ENCODE results near the gene RALGAPA2. TPM values are rescaled to one million over a fixed set of nuclear protein-coding genes. Genes with fewer than 3 reads are reported as not detected.

The RALGAPA2 gene
- total RNA-seq, 1 donor: 5.6 TPM

DNA sequence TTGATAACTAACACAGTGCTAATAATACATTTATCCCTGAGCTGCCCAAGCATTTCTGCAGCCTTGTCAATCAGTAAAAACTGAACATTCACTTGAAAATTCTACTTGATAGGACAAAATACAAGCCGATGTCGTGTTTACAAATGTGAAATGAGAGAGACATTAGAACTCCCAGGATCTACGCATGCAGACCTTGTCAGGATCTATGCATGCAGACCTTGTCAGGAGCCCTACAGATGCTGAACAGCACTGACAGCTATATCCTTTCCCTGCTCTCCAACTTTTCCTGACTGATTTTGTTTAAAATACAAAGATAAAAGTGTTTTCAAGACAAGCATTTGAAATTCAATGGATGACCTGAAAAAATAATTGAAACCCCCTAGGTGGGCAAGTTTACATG lies 315.6 kb downstream of the RALGAPA2 start:
- no peak overlapping the region for H3K4me3 ChIP-seq (ENCODE audit: low read depth, low read length)
- TF ChIP-seq, protein P1, sequence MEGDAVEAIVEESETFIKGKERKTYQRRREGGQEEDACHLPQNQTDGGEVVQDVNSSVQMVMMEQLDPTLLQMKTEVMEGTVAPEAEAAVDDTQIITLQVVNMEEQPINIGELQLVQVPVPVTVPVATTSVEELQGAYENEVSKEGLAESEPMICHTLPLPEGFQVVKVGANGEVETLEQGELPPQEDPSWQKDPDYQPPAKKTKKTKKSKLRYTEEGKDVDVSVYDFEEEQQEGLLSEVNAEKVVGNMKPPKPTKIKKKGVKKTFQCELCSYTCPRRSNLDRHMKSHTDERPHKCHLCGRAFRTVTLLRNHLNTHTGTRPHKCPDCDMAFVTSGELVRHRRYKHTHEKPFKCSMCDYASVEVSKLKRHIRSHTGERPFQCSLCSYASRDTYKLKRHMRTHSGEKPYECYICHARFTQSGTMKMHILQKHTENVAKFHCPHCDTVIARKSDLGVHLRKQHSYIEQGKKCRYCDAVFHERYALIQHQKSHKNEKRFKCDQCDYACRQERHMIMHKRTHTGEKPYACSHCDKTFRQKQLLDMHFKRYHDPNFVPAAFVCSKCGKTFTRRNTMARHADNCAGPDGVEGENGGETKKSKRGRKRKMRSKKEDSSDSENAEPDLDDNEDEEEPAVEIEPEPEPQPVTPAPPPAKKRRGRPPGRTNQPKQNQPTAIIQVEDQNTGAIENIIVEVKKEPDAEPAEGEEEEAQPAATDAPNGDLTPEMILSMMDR (IDR thresholded peaks at IDR 0.05; ENCODE audit: insufficient read depth, low read depth, low read length): no peak
- no peak for DNase-seq (ENCODE audit: low read depth)

DNA sequence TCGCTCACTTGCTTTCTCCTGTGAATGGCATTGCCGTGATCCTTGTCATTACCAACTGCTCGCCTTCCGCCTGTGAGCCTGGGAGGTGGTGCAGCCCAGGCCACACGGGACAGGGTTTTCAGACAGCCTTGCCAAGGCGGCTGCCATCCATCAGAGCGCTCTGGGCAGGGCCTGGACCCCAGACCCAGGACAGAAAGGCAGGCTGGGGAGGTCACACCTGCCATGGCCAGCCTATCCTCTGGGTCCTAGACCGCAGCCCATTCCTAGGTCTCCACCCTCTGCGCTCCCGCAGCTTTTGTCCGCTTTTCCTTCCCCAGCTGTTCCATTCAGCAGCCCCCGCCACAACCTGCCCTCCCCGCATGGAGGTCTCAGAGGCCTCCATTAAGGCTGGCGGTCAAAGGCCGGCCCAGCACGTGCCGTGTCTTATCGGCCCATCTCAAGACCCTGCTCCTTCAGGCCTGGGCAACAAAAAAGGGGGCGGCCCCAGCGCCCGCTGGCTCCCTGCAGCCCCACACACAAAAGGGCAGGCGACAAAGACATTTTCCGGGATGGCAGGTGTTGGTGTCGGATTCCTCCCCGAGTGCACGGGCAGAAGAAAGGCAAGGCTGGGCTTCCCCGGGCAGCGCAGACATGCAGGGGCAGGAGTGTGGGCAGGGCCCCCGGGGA lies 316.4 kb downstream of the RALGAPA2 start:
- no peak for DNase-seq (ENCODE audit: low read depth)
- H3K4me3 ChIP-seq (ENCODE audit: low read depth, low read length): no peak overlapping the region
- TF ChIP-seq, protein P1 (IDR thresholded peaks at IDR 0.05; ENCODE audit: insufficient read depth, low read depth, low read length): no peak

DNA sequence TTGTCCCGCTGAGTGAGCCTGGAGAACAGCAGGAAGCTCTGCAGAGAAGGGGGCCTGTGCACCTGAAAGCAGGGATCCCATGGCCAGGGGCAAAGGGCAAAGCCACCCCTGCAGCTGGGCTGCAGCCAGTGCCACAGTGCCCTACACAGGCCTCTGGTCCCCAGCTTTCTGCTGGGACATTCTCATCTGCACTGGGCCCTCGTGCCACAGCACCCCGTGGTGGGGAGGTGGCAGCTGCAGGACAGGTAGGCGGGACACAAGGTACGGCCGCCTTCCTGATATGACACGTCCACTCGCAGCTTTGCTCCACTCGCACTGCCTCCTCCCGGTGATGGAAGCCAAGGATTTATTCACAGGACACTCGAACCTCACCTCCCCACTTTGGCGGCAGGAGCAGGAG lies 317.4 kb downstream of the RALGAPA2 start:
- H3K4me3 ChIP-seq (ENCODE audit: low read depth, low read length): no peak overlapping the region
- TF ChIP-seq, protein P1 (IDR thresholded peaks at IDR 0.05; ENCODE audit: insufficient read depth, low read depth, low read length): no peak
- no peak for DNase-seq (ENCODE audit: low read depth)

DNA sequence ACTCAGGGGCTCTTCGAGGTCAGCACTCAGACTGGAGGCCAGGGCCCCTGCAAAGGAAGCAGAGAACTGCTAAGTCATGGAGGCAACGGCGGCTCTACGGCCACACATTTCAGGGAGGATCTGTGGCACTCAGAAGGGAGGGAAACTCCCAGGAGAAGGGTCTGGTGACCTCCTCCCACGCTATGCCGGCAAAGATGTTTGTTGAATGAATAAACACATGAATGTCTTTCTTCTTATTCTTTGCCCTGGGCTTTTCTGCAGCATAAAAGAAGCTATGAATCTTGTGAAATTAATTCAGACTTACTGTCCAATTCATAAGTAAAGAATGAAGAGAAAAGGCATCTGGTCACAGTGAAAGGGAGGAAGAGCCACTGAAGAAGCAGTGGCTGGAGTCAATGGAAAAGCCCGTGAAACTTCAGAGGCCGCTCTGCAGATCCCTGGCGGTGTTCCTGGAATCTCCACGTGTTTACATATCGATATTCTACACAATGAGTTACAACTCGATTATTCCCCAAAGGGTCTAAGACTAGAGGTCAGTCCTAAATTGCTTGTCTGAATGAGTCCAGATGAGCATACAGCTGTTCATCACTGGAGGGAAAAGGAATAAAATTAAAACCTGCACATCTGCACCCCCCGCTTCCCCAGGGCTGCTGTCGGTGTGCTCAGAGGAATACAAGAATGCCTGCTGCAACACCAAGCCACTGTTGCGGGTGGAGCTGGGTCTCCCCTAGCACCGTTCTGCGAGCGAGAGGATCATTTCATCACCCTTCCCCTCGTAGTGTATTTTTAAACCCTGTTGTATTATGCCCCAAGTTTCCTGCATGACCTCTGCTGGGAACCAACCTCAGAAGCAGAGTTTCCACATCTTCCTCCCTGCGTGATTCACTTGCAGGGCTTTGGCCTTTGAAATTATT lies 319.0 kb downstream of the RALGAPA2 start:
- DNase-seq (ENCODE audit: low read depth): peak; percentile 78
- TF ChIP-seq, protein P1 (IDR thresholded peaks at IDR 0.05; ENCODE audit: insufficient read depth, low read depth, low read length): no peak
- H3K4me3 ChIP-seq (ENCODE audit: low read depth, low read length): no peak overlapping the region

DNA sequence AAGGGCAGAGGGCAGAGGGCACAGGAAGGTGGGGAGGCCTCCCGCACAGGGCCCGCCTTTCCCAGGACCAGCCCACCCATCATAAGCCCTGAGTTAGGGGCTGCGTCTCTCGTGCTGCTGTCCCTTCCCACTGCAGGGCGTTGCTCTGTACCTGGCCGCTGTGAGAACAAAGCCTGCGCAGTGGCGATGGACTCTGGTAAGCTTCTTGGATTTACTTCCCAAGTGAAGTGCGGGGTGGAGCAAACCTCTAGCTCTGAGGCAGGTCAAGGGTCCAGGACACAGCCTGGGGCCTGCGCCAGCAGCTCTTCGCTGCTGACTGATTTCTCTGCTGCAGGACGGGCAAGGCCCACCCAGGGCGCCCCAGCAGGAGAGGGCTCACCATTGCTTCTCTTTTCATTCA lies 320.7 kb downstream of the RALGAPA2 start:
- H3K4me3 ChIP-seq (ENCODE audit: low read depth, low read length): no peak overlapping the region
- TF ChIP-seq, protein P1 (IDR thresholded peaks at IDR 0.05; ENCODE audit: insufficient read depth, low read depth, low read length): no peak
- DNase-seq (ENCODE audit: low read depth): no peak

DNA sequence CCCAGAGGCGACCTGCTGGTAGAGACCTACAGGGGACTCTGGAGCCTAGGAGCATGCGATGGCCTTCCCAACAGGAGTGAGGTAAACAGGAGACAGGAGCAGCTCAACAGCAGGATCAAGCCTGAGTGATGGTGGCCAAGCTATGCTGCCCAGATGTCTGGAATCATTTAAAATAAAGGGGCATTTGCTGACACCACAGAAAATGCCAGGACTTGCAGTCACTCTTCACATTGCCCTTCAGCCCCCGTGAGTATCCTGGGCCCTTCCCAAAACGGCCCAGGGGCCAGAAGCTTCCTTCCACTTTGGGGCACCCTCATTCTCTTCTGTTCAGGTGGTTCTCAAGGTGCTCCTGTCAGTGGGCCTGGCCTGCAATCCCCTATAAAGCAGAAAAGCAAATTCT lies 321.3 kb downstream of the RALGAPA2 start:
- TF ChIP-seq, protein P1 (IDR thresholded peaks at IDR 0.05; ENCODE audit: insufficient read depth, low read depth, low read length): no peak
- no peak overlapping the region for H3K4me3 ChIP-seq (ENCODE audit: low read depth, low read length)
- no peak for DNase-seq (ENCODE audit: low read depth)
